Measurements from ENCODE around the gene MEIS3. TPM values are rescaled to one million over a fixed set of nuclear protein-coding genes. Genes with fewer than 3 reads are reported as not detected.

The MEIS3 gene
- total RNA-seq, 2 donors from 2014 or later, result 0.34 TPM; not detected in 1

GRCh38 chr19:47432091-47432490 lies 12.8 kb upstream of the MEIS3 start:
- H3K4me1 Mint-ChIP-seq, result peaks cover 16% of the 10 kb centered on the region
- no peak overlapping the region for H3K4me3 Mint-ChIP-seq
- no peak for DNase-seq

DNA sequence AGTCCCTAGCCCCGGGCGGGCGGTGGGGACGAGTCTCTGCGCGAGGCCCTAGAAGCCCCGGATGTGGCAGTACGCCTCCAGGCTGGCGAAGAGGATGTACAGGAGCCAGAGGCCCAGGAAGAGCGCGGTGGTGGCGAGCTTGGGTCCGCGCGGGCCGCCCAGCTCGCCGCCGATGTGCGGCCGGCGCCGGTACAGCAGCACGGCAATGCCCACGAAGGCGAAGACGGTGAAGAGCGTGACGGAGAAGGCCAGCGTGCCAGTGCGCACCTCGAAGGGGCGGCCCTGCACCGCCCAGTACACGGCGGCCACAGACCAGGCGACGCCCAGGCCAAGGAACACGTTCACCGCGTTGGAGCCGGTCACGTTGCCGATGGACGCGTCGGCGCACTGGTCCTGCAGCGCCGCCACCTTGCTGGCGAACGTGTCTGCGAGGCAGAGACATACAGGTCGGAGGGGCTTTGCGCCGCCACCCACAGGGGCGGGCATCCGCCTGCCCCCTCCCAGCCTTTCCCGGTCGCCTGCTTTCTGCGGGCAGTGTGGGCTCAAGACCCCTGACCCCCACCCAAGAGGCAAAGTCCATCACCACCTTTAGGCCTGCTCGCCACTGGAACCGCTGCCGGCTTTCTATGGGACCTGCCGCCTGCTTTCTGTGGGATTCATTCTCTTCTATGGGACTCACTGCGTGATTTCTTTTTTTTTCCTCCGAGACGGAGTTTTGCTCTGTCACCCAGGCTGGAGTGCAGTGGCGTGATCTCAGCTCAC lies 10.9 kb upstream of the MEIS3 start:
- Mint-ChIP-seq H3K27ac (no peak overlapping the region), H3K4me1 (peaks cover 7% of the 10 kb centered on the region), H3K27me3 (peaks cover 27% of the 10 kb centered on the region), H3K36me3 (ENCODE audit: low read depth) (no peaks in the 10 kb centered on the region), H3K4me3 (peak overlapping the region; percentile 63)
- DNase-seq, result no peak
- ATAC-seq, result peak; percentile 9
- no peaks in the 10 kb centered on the region for H3K9me3 ChIP-seq (ENCODE audit: control insufficient read depth, low read length, poor library complexity, severe bottlenecking)

More at GRCh38 chr19:47432091-47432490, 12.8 kb upstream of the MEIS3 start:
- Mint-ChIP-seq H3K36me3 (ENCODE audit: low read depth) (no peaks in the 10 kb centered on the region), H3K27me3 (peaks cover 38% of the 10 kb centered on the region), H3K27ac (no peak overlapping the region)
- H3K9me3 ChIP-seq (ENCODE audit: control insufficient read depth, low read length, poor library complexity, severe bottlenecking), result no peaks in the 10 kb centered on the region
- no peak for ATAC-seq

GRCh38 chr19:47429140-47429793 lies 9.9 kb upstream of the MEIS3 start:
- peaks cover 8% of the 10 kb centered on the region for H3K4me1 Mint-ChIP-seq
- H3K4me3 Mint-ChIP-seq, result peak overlapping the region; percentile 63
- H3K9me3 ChIP-seq (ENCODE audit: control insufficient read depth, low read length, poor library complexity, severe bottlenecking), result no peaks in the 10 kb centered on the region
- no peak overlapping the region for H3K27ac Mint-ChIP-seq
- DNase-seq, result no peak
- H3K36me3 Mint-ChIP-seq (ENCODE audit: low read depth), result no peaks in the 10 kb centered on the region
- H3K27me3 Mint-ChIP-seq, result peaks cover 33% of the 10 kb centered on the region
- ATAC-seq, result no peak

DNA sequence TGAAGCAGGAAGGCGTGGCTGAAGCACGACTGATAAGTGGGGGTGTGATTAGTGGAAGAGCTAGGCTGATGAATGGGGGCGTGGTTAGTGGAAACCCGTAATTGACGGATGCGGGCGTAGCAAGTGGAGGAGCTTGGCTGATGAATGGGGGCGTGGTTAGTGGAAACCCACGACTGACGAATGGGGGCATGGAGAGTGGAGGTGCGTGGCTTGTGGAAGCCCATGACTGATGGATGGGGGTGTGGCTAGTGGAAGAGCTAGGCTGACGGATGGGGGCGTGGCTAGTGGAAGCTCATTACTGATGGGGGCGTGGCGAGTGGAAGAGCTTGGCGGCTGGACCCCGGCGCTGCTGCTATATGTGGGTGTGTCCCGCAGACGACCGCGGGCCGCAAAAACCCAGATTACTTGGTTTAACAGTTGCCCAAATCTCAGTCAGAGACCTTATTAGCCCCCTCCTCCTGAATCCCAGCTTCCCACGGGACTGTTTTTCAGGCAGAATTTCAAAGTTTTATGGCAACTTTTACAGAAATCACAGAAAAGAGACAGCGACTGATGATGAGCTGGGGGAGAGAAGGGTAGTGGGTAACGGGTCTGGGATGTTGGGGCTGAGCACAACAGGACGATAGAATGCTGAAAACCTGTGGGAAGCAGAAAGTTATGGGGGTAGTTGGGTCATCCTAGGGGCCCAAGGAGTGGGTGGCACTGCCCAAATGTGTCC lies 9.0 kb upstream of the MEIS3 start:
- ATAC-seq (peak; percentile 90), DNase-seq (peak; percentile 61 to 82 (median 69))
- Mint-ChIP-seq H3K27ac (no peak overlapping the region), H3K4me3 (no peak overlapping the region), H3K36me3 (ENCODE audit: low read depth) (peaks cover 1% of the 10 kb centered on the region), H3K27me3 (peaks cover 40% of the 10 kb centered on the region), H3K4me1 (peaks cover 10% of the 10 kb centered on the region)
- no peaks in the 10 kb centered on the region for H3K9me3 ChIP-seq (ENCODE audit: control insufficient read depth, low read length, poor library complexity, severe bottlenecking)

DNA sequence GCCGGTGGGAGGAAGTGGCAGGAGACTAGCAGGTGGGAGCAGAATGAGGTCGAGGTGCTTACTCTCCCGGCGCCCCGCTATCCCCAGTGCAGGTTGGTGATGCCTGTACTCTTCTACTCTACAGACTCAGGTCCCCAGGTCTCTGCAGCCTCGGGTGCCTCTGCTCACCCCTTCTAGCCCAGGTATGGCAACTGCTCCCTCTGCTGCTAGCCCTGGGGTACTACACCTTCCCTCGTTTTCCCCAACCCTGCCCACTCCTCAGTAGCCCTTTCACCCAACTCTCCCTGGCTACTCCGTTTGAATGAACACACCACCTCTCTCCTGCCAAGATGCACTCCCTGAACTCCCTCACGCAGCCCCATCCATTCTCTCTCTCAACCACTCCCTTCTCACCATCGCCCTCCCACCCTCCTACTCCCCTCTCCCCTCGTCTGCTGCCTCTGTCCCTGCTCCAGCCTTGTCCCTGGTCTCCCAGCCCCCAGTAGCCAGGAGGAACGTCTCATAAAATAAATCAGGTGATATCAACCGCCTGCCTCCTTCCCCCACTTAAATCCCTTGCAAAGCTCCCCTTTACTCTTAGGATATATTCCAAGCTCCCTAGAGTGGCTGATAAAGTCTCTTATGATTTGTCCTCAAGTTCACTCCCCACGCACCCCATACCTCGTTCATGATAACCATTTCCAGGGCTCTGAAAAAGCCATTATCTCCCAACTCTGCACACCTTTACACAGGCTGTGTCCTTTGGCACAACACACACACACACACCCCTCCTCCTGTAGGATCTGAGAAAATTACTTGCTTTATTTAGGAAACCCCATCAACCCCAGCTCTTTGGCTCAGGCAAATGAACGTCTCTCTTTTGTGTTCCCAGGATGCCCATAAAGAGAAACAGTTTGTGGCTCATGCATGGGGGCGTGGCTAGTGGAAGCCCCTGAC lies 8.2 kb upstream of the MEIS3 start:
- no peak overlapping the region for H3K27ac Mint-ChIP-seq
- peaks cover 42% of the 10 kb centered on the region for H3K27me3 Mint-ChIP-seq
- peaks cover 17% of the 10 kb centered on the region for H3K4me1 Mint-ChIP-seq
- H3K9me3 ChIP-seq (ENCODE audit: control insufficient read depth, low read length, poor library complexity, severe bottlenecking), result no peaks in the 10 kb centered on the region
- peak; percentile 72 for ATAC-seq
- H3K36me3 Mint-ChIP-seq (ENCODE audit: low read depth), result peaks cover 9% of the 10 kb centered on the region
- no peak overlapping the region for H3K4me3 Mint-ChIP-seq
- DNase-seq, result peak; percentile 50 to 64 (median 51)

DNA sequence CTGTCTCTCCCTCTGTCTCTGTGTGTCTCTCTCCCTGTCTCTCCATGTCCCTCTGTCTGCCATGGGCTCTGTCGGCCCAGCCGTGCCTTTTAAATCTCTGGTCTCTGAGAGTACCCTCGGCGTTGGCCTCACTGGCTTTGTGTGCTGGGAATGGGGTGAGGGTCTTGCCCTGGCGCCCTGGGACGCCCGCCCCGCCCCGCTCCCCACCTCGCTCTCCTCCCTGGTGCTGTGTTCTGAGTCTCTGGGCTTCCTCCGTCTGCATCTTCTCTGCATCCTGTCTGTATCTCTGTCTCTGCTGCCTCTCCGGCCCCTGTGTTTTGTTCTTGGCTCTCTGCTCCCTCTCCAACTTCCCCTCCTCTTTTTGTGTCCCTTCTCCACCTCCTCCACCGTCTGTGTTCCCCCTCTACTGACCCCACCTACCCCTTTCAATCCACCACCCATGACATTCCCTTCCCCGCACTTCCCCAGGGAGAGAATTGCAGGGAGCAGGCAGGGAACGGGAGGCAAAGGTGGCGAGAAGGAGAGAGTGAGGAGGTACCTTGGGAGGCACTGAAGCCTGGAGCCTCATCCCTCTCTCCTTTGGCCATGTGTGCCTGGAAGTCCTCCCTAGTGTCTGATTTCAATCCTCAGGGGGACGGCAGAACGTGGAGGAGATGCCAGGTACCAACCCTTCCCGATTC lies 4.0 kb upstream of the MEIS3 start:
- no peak overlapping the region for H3K27ac Mint-ChIP-seq
- no peak for DNase-seq
- H3K27me3 Mint-ChIP-seq, result peaks cover 49% of the 10 kb centered on the region
- H3K9me3 ChIP-seq (ENCODE audit: control insufficient read depth, low read length, poor library complexity, severe bottlenecking), result no peaks in the 10 kb centered on the region
- H3K4me3 Mint-ChIP-seq, result peak overlapping the region; percentile 43
- no peak for ATAC-seq
- peaks cover 20% of the 10 kb centered on the region for H3K36me3 Mint-ChIP-seq (ENCODE audit: low read depth)
- H3K4me1 Mint-ChIP-seq, result peaks cover 33% of the 10 kb centered on the region

DNA sequence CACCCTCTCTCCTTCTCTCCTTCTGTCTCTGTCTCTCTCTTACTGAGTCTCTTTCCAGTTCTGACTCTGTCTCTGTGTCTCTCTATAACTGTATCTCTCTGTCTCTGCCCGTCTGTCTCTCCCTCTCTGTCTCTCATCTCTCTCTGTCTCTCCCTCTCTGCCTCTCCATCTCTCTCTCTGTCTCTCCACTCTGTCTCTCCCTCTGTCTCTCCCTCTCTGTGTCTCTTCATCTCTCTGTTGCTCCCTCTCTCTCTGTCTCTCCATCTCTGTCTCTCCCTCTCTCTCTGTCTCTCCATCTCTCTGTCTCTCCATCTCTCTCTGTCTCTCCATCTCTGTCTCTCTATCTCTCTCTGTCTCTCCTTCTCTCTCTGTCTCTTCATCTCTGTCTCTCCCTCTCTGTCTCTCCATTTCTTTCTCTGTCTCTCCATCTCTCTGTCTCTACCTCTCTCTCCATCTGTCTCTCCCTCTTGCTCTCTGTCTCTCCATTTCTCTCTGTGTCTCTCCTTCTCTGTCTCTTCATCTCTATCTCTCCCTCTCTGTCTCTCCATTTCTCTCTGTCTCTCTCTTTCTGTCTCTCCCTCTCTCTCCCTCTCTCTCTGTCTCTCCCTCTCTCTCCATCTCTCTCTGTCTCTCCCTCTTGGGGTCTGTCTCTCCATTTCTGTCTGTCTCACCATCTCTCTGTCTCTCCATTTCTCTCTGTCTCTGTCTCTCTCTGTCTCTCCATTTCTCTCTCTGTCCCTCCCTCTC lies 3.3 kb upstream of the MEIS3 start:
- Mint-ChIP-seq H3K27me3 (peaks cover 56% of the 10 kb centered on the region), H3K4me3 (peak overlapping the region; percentile 43), H3K36me3 (ENCODE audit: low read depth) (peaks cover 23% of the 10 kb centered on the region), H3K4me1 (peaks cover 40% of the 10 kb centered on the region), H3K27ac (no peak overlapping the region)
- H3K9me3 ChIP-seq (ENCODE audit: control insufficient read depth, low read length, poor library complexity, severe bottlenecking), result no peaks in the 10 kb centered on the region
- DNase-seq (no peak), ATAC-seq (no peak)

GRCh38 chr19:47421844-47422395 lies 2.6 kb upstream of the MEIS3 start:
- Mint-ChIP-seq H3K27ac (no peak overlapping the region), H3K4me3 (no peak overlapping the region), H3K27me3 (peaks cover 63% of the 10 kb centered on the region), H3K36me3 (ENCODE audit: low read depth) (peaks cover 23% of the 10 kb centered on the region), H3K4me1 (peaks cover 47% of the 10 kb centered on the region)
- DNase-seq, result no peak
- ATAC-seq, result no peak
- H3K9me3 ChIP-seq (ENCODE audit: control insufficient read depth, low read length, poor library complexity, severe bottlenecking), result no peaks in the 10 kb centered on the region

GRCh38 chr19:47421244-47421786 lies 2.0 kb upstream of the MEIS3 start:
- no peak for ATAC-seq
- no peak for DNase-seq
- no peak overlapping the region for H3K27ac Mint-ChIP-seq
- H3K36me3 Mint-ChIP-seq (ENCODE audit: low read depth), result peaks cover 23% of the 10 kb centered on the region
- peaks cover 69% of the 10 kb centered on the region for H3K27me3 Mint-ChIP-seq
- H3K4me3 Mint-ChIP-seq, result no peak overlapping the region
- H3K9me3 ChIP-seq (ENCODE audit: control insufficient read depth, low read length, poor library complexity, severe bottlenecking), result no peaks in the 10 kb centered on the region
- H3K4me1 Mint-ChIP-seq, result peaks cover 51% of the 10 kb centered on the region

DNA sequence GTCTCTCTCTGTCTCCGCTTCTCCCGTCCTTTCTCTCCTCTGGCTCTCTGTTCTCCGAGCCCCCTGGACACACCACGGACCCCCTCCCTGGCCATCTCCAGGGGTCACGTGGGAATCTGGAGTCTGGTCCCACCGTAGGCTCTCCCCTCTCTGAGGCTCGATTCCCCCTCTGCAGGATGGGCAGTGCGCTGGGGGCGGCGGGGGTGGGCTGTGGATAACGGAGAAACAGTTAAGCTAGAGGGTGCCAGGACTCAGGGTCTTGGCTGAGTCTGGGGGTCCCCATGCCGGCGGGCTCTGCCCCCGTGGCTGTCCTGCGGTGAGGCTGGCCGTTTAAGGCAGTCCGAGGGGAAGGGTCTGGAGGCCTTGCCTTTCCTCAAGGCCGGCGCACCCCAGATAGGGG lies 462 bp upstream of the MEIS3 start:
- DNase-seq, result no peak
- Mint-ChIP-seq H3K27me3 (peaks cover 77% of the 10 kb centered on the region), H3K36me3 (ENCODE audit: low read depth) (peaks cover 23% of the 10 kb centered on the region), H3K4me3 (no peak overlapping the region), H3K27ac (no peak overlapping the region), H3K4me1 (peaks cover 51% of the 10 kb centered on the region)
- H3K9me3 ChIP-seq (ENCODE audit: control insufficient read depth, low read length, poor library complexity, severe bottlenecking), result no peaks in the 10 kb centered on the region
- ATAC-seq, result no peak

GRCh38 chr19:47418692-47419029 lies 666 bp downstream of the MEIS3 start:
- peaks cover 77% of the 10 kb centered on the region for H3K27me3 Mint-ChIP-seq
- DNase-seq (no peak), ATAC-seq (no peak)
- H3K4me3 Mint-ChIP-seq, result peak overlapping the region; percentile 83
- no peaks in the 10 kb centered on the region for H3K9me3 ChIP-seq (ENCODE audit: control insufficient read depth, low read length, poor library complexity, severe bottlenecking)
- H3K27ac Mint-ChIP-seq, result no peak overlapping the region
- H3K36me3 Mint-ChIP-seq (ENCODE audit: low read depth), result peaks cover 23% of the 10 kb centered on the region
- H3K4me1 Mint-ChIP-seq, result peaks cover 49% of the 10 kb centered on the region

Data from T-helper 17 cell (primary cell).